ENCODE measurements around the gene ZBTB45. TPM values are rescaled to one million over a fixed set of nuclear protein-coding genes. Genes with fewer than 3 reads are reported as not detected.

Gene ZBTB45
- total RNA-seq, 2 experiments from 2014 or later: 5.7 to 6.3 TPM

- Histone ChIP-seq H3K9me3 (ENCODE audit: control insufficient read depth in 1 of 2, insufficient read depth in 1 of 2, low read length in 2 of 2) (no peaks in the 10 kb centered on the region), H3K4me1 (ENCODE audit: insufficient read depth, low read length) (peaks cover 61% of the 10 kb centered on the region), H3K4me3 (ENCODE audit: low read length) (peak overlapping the region; percentile 86), H3K27me3 (ENCODE audit: control insufficient read depth in 1 of 2, insufficient read depth in 2 of 2, low read length in 2 of 2) (no peaks in the 10 kb centered on the region), H3K27ac (ENCODE audit: low read depth in 1 of 2, low read length in 2 of 2) (peak overlapping the region; percentile 87 to 95), H3K36me3 (ENCODE audit: insufficient read depth, low read length) (peaks cover 19% of the 10 kb centered on the region)
- Mint-ChIP-seq H3K9me3 (no peaks in the 10 kb centered on the region), H3K36me3 (ENCODE audit: low read depth) (peaks cover 30% of the 10 kb centered on the region), H3K4me1 (ENCODE audit: low read depth) (peaks cover 53% of the 10 kb centered on the region), H3K4me3 (peak overlapping the region; percentile 99), H3K27me3 (no peaks in the 10 kb centered on the region), H3K27ac (peak overlapping the region; percentile 98)
- no peak for DNase-seq
- POLR2A ChIA-PET: interaction anchor here (0.7 to 3.5 kb wide), 12 partner anchors 17 to 335 kb away, joined by 3 to 56 read pairs (median 10); partner anchors contain the start of genes MZF1, TRIM28, UBE2M and ZNF274
- CTCF ChIA-PET: interaction anchor here (1.1 to 4.7 kb wide), 12 partner anchors 18 to 156 kb away, joined by 3 to 60 read pairs (median 8); partner anchors contain the start of genes CHMP2A, TRIM28, UBE2M and ZNF324B
- no peak for TF ChIP-seq CTCF (IDR thresholded peaks at IDR 0.05)
- intact Hi-C loops (cut with DNase I, micrococcal nuclease): loop anchor here (1.0 to 5.0 kb wide), 7 partner anchors 26 to 211 kb away; partner anchors contain the start of genes TRIM28 (in 2 of the 2), ERVK3-1 (in 1 of the 2) and ZSCAN22 (in 1 of the 2)
- no peak for ATAC-seq (ENCODE audit: poor library complexity)
Observed at GRCh38 chr19:58518256-58519086, 1.1 kb downstream of the ZBTB45 start.

GRCh38 chr19:58516964-58517833 is 2.4 kb downstream of the ZBTB45 start:
- peaks cover 53% of the 10 kb centered on the region for H3K4me1 Mint-ChIP-seq (ENCODE audit: low read depth)
- H3K4me3 ChIP-seq (ENCODE audit: low read length): no peak overlapping the region
- no peaks in the 10 kb centered on the region for H3K9me3 Mint-ChIP-seq
- POLR2A ChIA-PET: interaction anchor here (0.8 to 1.9 kb wide), 2 partner anchors 26 to 59 kb away, joined by 3 to 5 read pairs; no protein-coding TSS in a partner anchor
- no peaks in the 10 kb centered on the region for H3K9me3 ChIP-seq (ENCODE audit: control insufficient read depth in 1 of 2, insufficient read depth in 1 of 2, low read length in 2 of 2)
- DNase-seq (no peak), ATAC-seq (ENCODE audit: poor library complexity) (no peak)
- no peak overlapping the region for H3K4me3 Mint-ChIP-seq
- no peak overlapping the region for H3K27ac ChIP-seq (ENCODE audit: low read depth in 1 of 2, low read length in 2 of 2)
- peaks cover 19% of the 10 kb centered on the region for H3K36me3 ChIP-seq (ENCODE audit: insufficient read depth, low read length)
- peak; percentile 16 for TF ChIP-seq CTCF (IDR thresholded peaks at IDR 0.05)
- intact Hi-C loops (cut with DNase I, micrococcal nuclease): loop anchor here in 1 of 2 experiments (5.0 kb wide), 2 partner anchors 190 to 210 kb away; partner anchors contain the start of genes ERVK3-1 and ZSCAN22
- CTCF ChIA-PET: interaction anchor here (4.7 kb wide), 1 partner anchor 64 kb away, joined by 60 read pairs; no protein-coding TSS in a partner anchor
- no peak overlapping the region for H3K27ac Mint-ChIP-seq
- H3K27me3 ChIP-seq (ENCODE audit: control insufficient read depth in 1 of 2, insufficient read depth in 2 of 2, low read length in 2 of 2): no peaks in the 10 kb centered on the region
- no peaks in the 10 kb centered on the region for H3K27me3 Mint-ChIP-seq
- peaks cover 30% of the 10 kb centered on the region for H3K36me3 Mint-ChIP-seq (ENCODE audit: low read depth)
- peaks cover 64% of the 10 kb centered on the region for H3K4me1 ChIP-seq (ENCODE audit: insufficient read depth, low read length)

- no peak overlapping the region for H3K4me3 ChIP-seq (ENCODE audit: low read length)
- no peak overlapping the region for H3K27ac ChIP-seq (ENCODE audit: low read depth in 1 of 2, low read length in 2 of 2)
- TF ChIP-seq CTCF (IDR thresholded peaks at IDR 0.05): no peak
- H3K27me3 ChIP-seq (ENCODE audit: control insufficient read depth in 1 of 2, insufficient read depth in 2 of 2, low read length in 2 of 2): no peaks in the 10 kb centered on the region
- no peak overlapping the region for H3K4me3 Mint-ChIP-seq
- peaks cover 19% of the 10 kb centered on the region for H3K36me3 ChIP-seq (ENCODE audit: insufficient read depth, low read length)
- DNase-seq (no peak), ATAC-seq (ENCODE audit: poor library complexity) (no peak)
- H3K4me1 ChIP-seq (ENCODE audit: insufficient read depth, low read length): peaks cover 64% of the 10 kb centered on the region
- no peaks in the 10 kb centered on the region for H3K27me3 Mint-ChIP-seq
- H3K4me1 Mint-ChIP-seq (ENCODE audit: low read depth): peaks cover 53% of the 10 kb centered on the region
- peak overlapping the region; percentile 78 for H3K27ac Mint-ChIP-seq
- POLR2A ChIA-PET: interaction anchor here (1.9 kb wide), 1 partner anchor 60 kb away, joined by 5 read pairs; no protein-coding TSS in a partner anchor
- CTCF ChIA-PET: no interaction called here
- H3K9me3 ChIP-seq (ENCODE audit: control insufficient read depth in 1 of 2, insufficient read depth in 1 of 2, low read length in 2 of 2): no peaks in the 10 kb centered on the region
- intact Hi-C loops (cut with DNase I, micrococcal nuclease): loop anchor here in 1 of 2 experiments (5.0 kb wide), 2 partner anchors 189 to 209 kb away; partner anchors contain the start of genes ERVK3-1 and ZSCAN22
- H3K9me3 Mint-ChIP-seq: no peaks in the 10 kb centered on the region
- peaks cover 30% of the 10 kb centered on the region for H3K36me3 Mint-ChIP-seq (ENCODE audit: low read depth)
Observed at GRCh38 chr19:58516246-58516836, 3.3 kb downstream of the ZBTB45 start.
